PC-9 (cell line): ENCODE results near the gene TRPM6. TPM values are rescaled to one million over a fixed set of nuclear protein-coding genes. Genes with fewer than 3 reads are reported as not detected.

Source experiments
- BruUV-seq: library from RNA; stranded (reverse); fragments of 400-500 nt; replicated peaks from 2 replicates; lab custom pipeline; 2021; lab: Mats Ljungman, UMichigan
- CTCF ChIA-PET: fragments of 300-600 bp; sonication (Branson Sonifier 250); formaldehyde crosslinking; loops from one replicate; lab custom pipeline; 2022; ENCODE audit warnings: antibody characterized with exemption; lab: Charles Lee
- POLR2A ChIA-PET: fragments of 300-600 bp; sonication (Branson Sonifier 250); formaldehyde crosslinking; loops from one replicate; lab custom pipeline; 2022; ENCODE audit warnings: antibody characterized with exemption; ENCODE audit not compliant: unreplicated experiment; lab: Charles Lee
- DNase-seq, 2 experiments: peaks; one replicate each; pipeline versions ENCODE4 v3.0.0 to v3.0.0-alpha.2; 2015 to 2022; ENCODE audit warnings: mixed read lengths in 1 of 2
- H2AFZ ChIP-seq: fragments of 200-600 bp; sonication (generic); 2 replicates; pipeline ENCODE4 v1.8.1; 2017; ENCODE audit warnings: antibody characterized with exemption
- H3F3A ChIP-seq: fragments of 200-600 bp; sonication (generic); 2 replicates; pipeline ENCODE4 v1.8.1; 2017; ENCODE audit warnings: antibody characterized with exemption, mild to moderate bottlenecking, low read depth; ENCODE audit not compliant: insufficient read depth
- H3K27ac ChIP-seq: fragments of 200-600 bp; sonication (generic); 2 replicates; pipeline ENCODE4 v1.6.1; 2016; ENCODE audit warnings: mixed run types
- H3K27me3 ChIP-seq: fragments of 200-600 bp; sonication (generic); 2 replicates; pipeline ENCODE4 v1.6.1; 2016; ENCODE audit warnings: low read depth, mixed run types; ENCODE audit not compliant: insufficient read depth
- H3K36me3 ChIP-seq: fragments of 200-600 bp; sonication (generic); 2 replicates; pipeline ENCODE4 v1.6.1; 2016; ENCODE audit warnings: low read depth, mixed run types
- H3K4me1 ChIP-seq: fragments of 200-600 bp; sonication (generic); replicated peaks from 2 replicates; pipeline ENCODE4 v1.6.1; 2016; ENCODE audit warnings: mixed run types; ENCODE audit not compliant: insufficient read depth
- H3K4me2 ChIP-seq: fragments of 200-600 bp; sonication (generic); 2 replicates; pipeline ENCODE4 v1.6.1; 2017; ENCODE audit warnings: mixed run types
- H3K4me3 ChIP-seq: fragments of 200-600 bp; sonication (generic); 2 replicates; pipeline ENCODE4 v1.6.1; 2016; ENCODE audit warnings: mixed run types
- H3K79me2 ChIP-seq: fragments of 200-600 bp; sonication (generic); 2 replicates; pipeline ENCODE4 v1.6.1; 2017; ENCODE audit warnings: low read depth, mixed run types
- H3K9me2 ChIP-seq: fragments of 200-600 bp; sonication (generic); 2 replicates; pipeline ENCODE4 v1.8.1; 2017; ENCODE audit warnings: mild to moderate bottlenecking; ENCODE audit not compliant: insufficient read depth
- H3K9me3 ChIP-seq: fragments of 200-600 bp; sonication (generic); 2 replicates; pipeline ENCODE4 v1.8.1; 2016; ENCODE audit warnings: low read depth; ENCODE audit not compliant: insufficient read depth
- H4K20me1 ChIP-seq: fragments of 200-600 bp; sonication (generic); 2 replicates; pipeline ENCODE4 v1.8.1; 2017; ENCODE audit not compliant: insufficient read depth
- EZH2 ChIP-seq: fragments of 200-600 bp; sonication (generic); IDR thresholded peaks from 2 replicates; pipeline ENCODE4 v1.8.0; 2017; ENCODE audit warnings: antibody characterized with exemption, low read depth
- intact Hi-C: fragments of 100-400 bp; cut with micrococcal nuclease; formaldehyde crosslinking; loops from one replicate; pipeline ENCODE4 v1.10.0; 2022; ENCODE audit not compliant: unreplicated experiment
- total RNA-seq: library from RNA; stranded (reverse); gene quantifications from 2 replicates; pipeline ENCODE4 v1.2.3, GENCODE V29; 2021
- TF ChIP-seq, protein P1 (sequence below): fragments of 200-600 bp; sonication (generic); conservative IDR thresholded peaks from 2 replicates; pipeline ENCODE4 v1.6.1; 2017; ENCODE audit warnings: mixed run types, antibody characterized with exemption, mild to moderate bottlenecking, moderate library complexity

TRPM6 gene
- total RNA-seq, 1 experiment from 2014 or later = 0.09 TPM

DNA sequence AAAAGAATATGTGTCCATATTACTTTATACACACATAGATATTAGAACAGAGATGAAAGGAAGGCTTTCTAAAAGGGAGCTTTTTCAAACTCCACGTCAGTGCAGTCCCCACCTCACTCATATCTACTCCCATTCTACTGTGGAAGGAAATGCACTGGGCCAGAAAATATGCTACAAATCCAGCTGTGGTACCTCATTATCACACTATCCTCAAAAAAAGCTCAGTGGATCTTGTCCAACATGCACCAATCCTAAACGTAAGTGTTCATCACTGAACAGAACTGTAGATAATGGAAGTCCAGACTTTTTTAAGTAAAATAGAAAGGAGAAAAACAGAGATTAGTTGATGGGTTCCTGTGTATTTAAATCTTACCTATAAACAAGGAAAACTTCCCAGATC lies 27.9 kb downstream of the TRPM6 start:
- H3K79me2 ChIP-seq = no peaks in the 10 kb centered on the region
- H3K9me2 ChIP-seq = no peaks in the 10 kb centered on the region
- BruUV-seq = no TSS peak
- H3K4me3 ChIP-seq = no peak overlapping the region
- no peaks in the 10 kb centered on the region for H4K20me1 ChIP-seq
- CTCF ChIA-PET = no interaction called here
- intact Hi-C loops = no loop called here
- H3K27ac ChIP-seq = no peak overlapping the region
- no peaks in the 10 kb centered on the region for H3K36me3 ChIP-seq
- no peak overlapping the region for H3K4me2 ChIP-seq
- no peak for DNase-seq
- no peaks in the 10 kb centered on the region for H3K4me1 ChIP-seq
- no peak for TF ChIP-seq EZH2
- TF ChIP-seq, protein P1, sequence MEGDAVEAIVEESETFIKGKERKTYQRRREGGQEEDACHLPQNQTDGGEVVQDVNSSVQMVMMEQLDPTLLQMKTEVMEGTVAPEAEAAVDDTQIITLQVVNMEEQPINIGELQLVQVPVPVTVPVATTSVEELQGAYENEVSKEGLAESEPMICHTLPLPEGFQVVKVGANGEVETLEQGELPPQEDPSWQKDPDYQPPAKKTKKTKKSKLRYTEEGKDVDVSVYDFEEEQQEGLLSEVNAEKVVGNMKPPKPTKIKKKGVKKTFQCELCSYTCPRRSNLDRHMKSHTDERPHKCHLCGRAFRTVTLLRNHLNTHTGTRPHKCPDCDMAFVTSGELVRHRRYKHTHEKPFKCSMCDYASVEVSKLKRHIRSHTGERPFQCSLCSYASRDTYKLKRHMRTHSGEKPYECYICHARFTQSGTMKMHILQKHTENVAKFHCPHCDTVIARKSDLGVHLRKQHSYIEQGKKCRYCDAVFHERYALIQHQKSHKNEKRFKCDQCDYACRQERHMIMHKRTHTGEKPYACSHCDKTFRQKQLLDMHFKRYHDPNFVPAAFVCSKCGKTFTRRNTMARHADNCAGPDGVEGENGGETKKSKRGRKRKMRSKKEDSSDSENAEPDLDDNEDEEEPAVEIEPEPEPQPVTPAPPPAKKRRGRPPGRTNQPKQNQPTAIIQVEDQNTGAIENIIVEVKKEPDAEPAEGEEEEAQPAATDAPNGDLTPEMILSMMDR = no peak
- no peaks in the 10 kb centered on the region for H3K9me3 ChIP-seq
- H3K27me3 ChIP-seq = no peaks in the 10 kb centered on the region
- POLR2A ChIA-PET = no interaction called here
- no peaks in the 10 kb centered on the region for H3F3A ChIP-seq
- no peak overlapping the region for H2AFZ ChIP-seq

DNA sequence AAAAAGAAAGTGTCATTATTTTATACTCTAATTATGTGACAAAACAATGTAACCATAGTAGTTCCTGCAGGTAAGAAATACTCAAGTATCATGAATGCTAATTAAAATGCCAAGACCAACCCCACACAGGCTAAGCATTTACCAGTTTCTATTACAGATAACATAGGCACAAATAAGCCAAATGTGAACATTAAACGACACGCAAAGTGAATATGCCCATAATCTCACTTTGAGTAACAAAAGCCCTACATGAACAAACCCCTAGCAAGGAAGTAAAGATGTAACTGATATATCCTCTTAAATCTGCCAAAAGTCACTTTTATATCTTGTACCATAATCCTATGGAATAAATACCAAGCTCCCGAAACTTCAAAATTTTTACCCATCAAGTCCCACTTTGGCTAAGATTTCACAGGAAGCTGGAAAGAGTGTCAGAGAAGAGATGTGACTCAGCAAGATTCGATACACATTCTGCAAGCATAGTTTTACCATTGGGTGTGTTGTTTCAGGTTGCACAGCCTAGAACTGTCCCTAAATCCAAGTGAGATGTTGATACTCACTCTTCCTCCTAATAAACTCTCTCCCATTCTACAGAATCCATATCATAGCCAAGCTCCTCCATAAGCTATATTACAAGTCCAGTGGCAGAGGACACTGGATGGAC lies 28.8 kb downstream of the TRPM6 start:
- no peaks in the 10 kb centered on the region for H3K79me2 ChIP-seq
- H3K9me2 ChIP-seq = no peaks in the 10 kb centered on the region
- TF ChIP-seq EZH2 = no peak
- TF ChIP-seq, protein P1 = no peak
- no peaks in the 10 kb centered on the region for H3K4me1 ChIP-seq
- no peaks in the 10 kb centered on the region for H3F3A ChIP-seq
- H3K4me2 ChIP-seq = no peak overlapping the region
- no peaks in the 10 kb centered on the region for H3K27me3 ChIP-seq
- no peak overlapping the region for H3K4me3 ChIP-seq
- H3K36me3 ChIP-seq = no peaks in the 10 kb centered on the region
- no peaks in the 10 kb centered on the region for H3K9me3 ChIP-seq
- H2AFZ ChIP-seq = no peak overlapping the region
- H4K20me1 ChIP-seq = no peaks in the 10 kb centered on the region
- H3K27ac ChIP-seq = no peak overlapping the region
- CTCF ChIA-PET = no interaction called here
- POLR2A ChIA-PET = no interaction called here
- BruUV-seq = no TSS peak
- no peak for DNase-seq
- intact Hi-C loops = no loop called here

DNA sequence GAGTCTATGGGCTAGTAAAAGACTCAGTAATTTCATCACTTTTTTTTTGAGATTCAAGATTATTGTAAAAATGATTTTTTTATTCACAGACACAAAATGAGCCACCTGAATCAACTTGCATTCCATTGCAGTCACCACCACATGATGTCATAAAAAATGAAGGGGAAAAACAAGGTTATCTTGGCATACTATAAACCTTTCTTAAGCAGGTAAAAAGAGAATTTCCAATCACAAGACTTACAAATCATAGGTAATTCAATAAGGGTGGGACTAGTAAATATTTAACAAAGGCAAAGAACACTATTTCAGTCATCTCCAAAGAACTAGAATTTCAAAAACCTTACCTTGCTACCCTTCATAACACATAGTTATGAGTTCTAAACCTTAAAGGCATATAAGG lies 30.7 kb downstream of the TRPM6 start:
- intact Hi-C loops = no loop called here
- Histone ChIP-seq H3K4me2 (no peak overlapping the region), H3F3A (no peaks in the 10 kb centered on the region), H3K27ac (no peak overlapping the region), H3K4me1 (no peaks in the 10 kb centered on the region), H3K27me3 (no peaks in the 10 kb centered on the region), H3K4me3 (no peak overlapping the region), H3K36me3 (no peaks in the 10 kb centered on the region), H3K9me2 (no peaks in the 10 kb centered on the region), H3K9me3 (no peaks in the 10 kb centered on the region), H3K79me2 (no peaks in the 10 kb centered on the region), H4K20me1 (no peaks in the 10 kb centered on the region), H2AFZ (no peak overlapping the region)
- TF ChIP-seq EZH2 = no peak
- TF ChIP-seq, protein P1 = no peak
- POLR2A ChIA-PET = no interaction called here
- DNase-seq = no peak
- BruUV-seq = no TSS peak
- CTCF ChIA-PET = no interaction called here
